Right cardiac atrium (tissue), 5 donors: Measurements from ENCODE around the gene CRK. TPM values are rescaled to one million over a fixed set of nuclear protein-coding genes. Genes with fewer than 3 reads are reported as not detected.
A peak's percentile ranks its signal among the peaks of the same experiment; 100 is the strongest.
"Not testable (repeated sequence)": the region's sequence is repeated elsewhere in the genome, so short reads cannot be mapped to it uniquely, and the experiment has no call there.

Experiments used
- ATAC-seq, 2 donors: fragments of 200-7000 bp; cut with Tn5 transposase; one replicate each; pipeline versions ENCODE4 v1.8.0 to v1.9.1; 2020; ENCODE audit warnings: moderate library complexity in 2 of 2, mild to moderate bottlenecking in 1 of 2
- DNase-seq, 3 donors: peaks; one replicate each; pipeline ENCODE4 v3.0.0-alpha.2; 2020
- H3K27ac ChIP-seq: one replicate; pipeline ENCODE4 v1.5.1; 2013; ENCODE audit warnings: mild to moderate bottlenecking, low read length, control low read depth, moderate library complexity
- H3K27me3 ChIP-seq: one replicate; pipeline ENCODE4 v1.6.1; 2013; ENCODE audit not compliant: control insufficient read depth, insufficient read depth
- H3K4me1 ChIP-seq: one replicate; pipeline ENCODE4 v1.6.1; 2013; ENCODE audit warnings: low read length; ENCODE audit not compliant: control insufficient read depth, insufficient read depth
- H3K4me3 ChIP-seq: one replicate; pipeline ENCODE4 v1.5.1; 2013; ENCODE audit warnings: low read length, control low read depth
- H3K9me3 ChIP-seq: one replicate; pipeline ENCODE4 v1.6.1; 2013; ENCODE audit warnings: low read length; ENCODE audit not compliant: control insufficient read depth
- WGBS: extraction: QIAGEN DNeasy Blood & Tissue Kit; methylation state at CpG from one replicate; pipeline ENCODE4 v1.1.7; 2013; 5-methylcytosine and 5-hydroxymethylcytosine counted together
- intact Hi-C, 4 donors: fragments of 100-400 bp; cut with DNase I; formaldehyde crosslinking; loops; one replicate each; pipeline versions ENCODE4 v1.11.0 to v1.14.0; 2022 to 2023
- polyA plus RNA-seq: library from polyadenylated mRNA; stranded (reverse); fragments of 200-250 nt; gene quantifications from one replicate; pipeline ENCODE4 v1.2.3, GENCODE V29; 2013
- total RNA-seq, 4 donors: library from RNA; stranded (reverse); fragmentation: NEBNext Ultra II Directional; extraction: Animal tissue kit (Norgen Biotek cat#: 25700); gene quantifications; one replicate each; pipeline ENCODE4 v1.2.1, GENCODE V29; 2021
- donor health status: healthy with polysubstance abuse.
- donor health status: DM: no; HTN: yes; CAD: no.
- donor health status: DM: no; HTN: no; CAD: no.
- donor health status: DM: no; HTN: yes; CAD: no; lungs with severe emphysema.
- donor health status: DM: yes; HTN: yes; CAD: no.

CRK gene
- total and polyA plus RNA-seq, 5 donors, result 21.3 to 44.8 (median 36.7) TPM

DNA sequence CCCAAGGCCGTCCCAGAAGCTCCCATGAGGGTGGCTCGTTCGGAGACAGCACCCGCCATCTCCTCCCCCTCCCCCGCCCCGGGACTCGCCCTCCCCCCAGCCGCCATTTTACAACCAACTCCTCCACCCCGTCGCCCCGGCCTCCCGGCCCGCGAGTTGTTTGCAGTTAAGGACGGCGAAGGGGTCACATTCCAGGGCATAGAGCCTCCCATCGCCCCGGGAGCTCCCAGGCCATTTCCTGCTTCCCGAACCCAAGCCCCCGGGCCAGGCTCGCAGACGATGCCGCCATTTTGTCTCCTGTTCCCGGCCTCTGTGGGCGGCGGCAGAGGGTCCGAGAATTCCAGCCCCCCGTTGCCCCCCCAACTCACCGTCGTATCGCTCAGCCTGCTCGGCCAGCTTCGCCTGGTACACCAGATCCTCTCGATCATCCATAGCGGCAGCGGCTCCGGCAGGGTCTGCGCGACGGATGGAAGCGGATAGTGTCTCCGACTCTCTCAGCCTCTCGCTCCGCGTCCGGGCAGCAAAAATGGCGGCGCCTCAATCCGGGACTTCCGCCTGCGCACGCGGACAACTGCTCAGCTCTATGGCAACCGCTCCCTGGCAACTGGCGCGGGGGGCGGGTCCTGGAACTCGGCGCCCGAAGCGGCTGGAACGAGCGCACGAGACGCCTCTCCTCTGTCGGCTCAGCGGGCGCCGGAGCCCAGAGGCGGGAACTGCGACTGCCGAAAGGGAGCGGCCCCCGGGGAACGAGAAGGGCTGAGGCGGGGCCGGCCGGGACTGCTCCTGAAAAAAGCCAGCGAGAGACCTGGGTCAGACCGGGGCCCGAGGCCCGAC is 56.1 kb downstream of the CRK start, which contains the start of gene YWHAE:
Gene YWHAE (minus strand): TSS at position 544 of the 834 bp plus-strand sequence. CDS start 112 bp downstream, at position 432.
- DNase-seq (peak; percentile 98 to 99 (median 99)), ATAC-seq (peak; percentile 98 to 99)
- no peaks in the 10 kb centered on the region for H3K27me3 ChIP-seq
- H3K4me1 ChIP-seq, result peaks cover 3% of the 10 kb centered on the region
- H3K9me3 ChIP-seq, result no peaks in the 10 kb centered on the region
- peak within 1 kb of the TSS; percentile 97 for H3K4me3 ChIP-seq
- intact Hi-C loops, result loop anchor here in 1 of 4 donors (5.0 kb wide), 1 partner anchor 38 kb away; no protein-coding TSS in a partner anchor
- peak within 1 kb of the TSS; percentile 99 for H3K27ac ChIP-seq
- WGBS, result under 1% methylated on average over 82 of the region's 82 CpGs

GRCh38 chr17:1398931-1399678 is 56.9 kb downstream of the CRK start:
- intact Hi-C loops, result loop anchor here in 1 of 4 donors (5.0 kb wide), 1 partner anchor 37 kb away; no protein-coding TSS in a partner anchor
- H3K9me3 ChIP-seq, result no peaks in the 10 kb centered on the region
- peak overlapping the region; percentile 99 for H3K27ac ChIP-seq
- peaks cover 3% of the 10 kb centered on the region for H3K4me1 ChIP-seq
- H3K27me3 ChIP-seq, result no peaks in the 10 kb centered on the region
- peak; percentile 55 to 62 for ATAC-seq
- H3K4me3 ChIP-seq, result peak overlapping the region; percentile 97
- under 1% methylated on average over 41 of the region's 41 CpGs for WGBS
- peak in 1 of 3 donors; percentile 81 for DNase-seq

- no peaks in the 10 kb centered on the region for H3K9me3 ChIP-seq
- ATAC-seq (no peak), DNase-seq (no peak)
- WGBS, result 3% methylated on average over 2 of the region's 2 CpGs
- H3K27me3 ChIP-seq, result no peaks in the 10 kb centered on the region
- intact Hi-C loops, result loop anchor here in 1 of 4 donors (5.0 kb wide), 1 partner anchor 36 kb away; no protein-coding TSS in a partner anchor
- H3K4me3 ChIP-seq, result peak overlapping the region; percentile 97
- no peak overlapping the region for H3K27ac ChIP-seq
- H3K4me1 ChIP-seq, result peaks cover 6% of the 10 kb centered on the region
Observed at GRCh38 chr17:1398028-1398427, 58.0 kb downstream of the CRK start.

DNA sequence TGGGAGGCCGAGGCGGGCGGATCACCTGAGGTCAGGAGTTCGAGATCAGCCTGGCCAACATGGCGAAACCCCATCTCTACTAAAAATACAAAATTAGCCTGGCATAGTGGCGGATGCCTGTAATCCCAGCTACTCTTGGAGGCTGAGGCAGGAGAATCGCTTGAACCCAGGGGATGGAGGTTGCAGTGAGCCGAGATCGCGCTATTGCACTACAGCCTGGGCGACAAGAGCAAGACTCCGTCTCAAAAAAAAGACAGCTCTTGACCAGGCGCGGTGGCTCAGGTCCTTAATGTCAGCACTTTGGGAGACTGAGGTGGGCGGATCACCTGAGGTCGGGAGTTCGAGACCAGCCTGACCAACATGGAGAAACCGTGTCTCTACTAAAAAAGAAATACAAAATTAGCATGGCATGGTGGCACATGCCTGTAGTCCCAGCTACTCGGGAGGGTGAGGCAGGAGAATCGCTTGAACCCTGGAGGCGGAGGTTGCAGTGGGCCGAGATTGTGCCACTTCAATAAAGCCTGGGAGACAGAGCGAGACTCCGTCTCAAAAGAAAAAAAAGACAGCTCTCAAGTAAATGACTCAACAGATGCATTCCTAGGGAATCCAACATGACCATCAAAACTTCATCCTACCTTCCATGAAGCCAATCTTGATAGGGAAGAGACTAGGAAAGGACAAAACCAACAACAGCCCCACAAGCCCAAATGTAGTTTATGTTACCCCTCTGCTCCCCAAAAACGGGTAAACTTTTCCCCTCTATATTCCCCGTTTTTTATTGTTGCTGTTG is 60.0 kb downstream of the CRK start:
- H3K27me3 ChIP-seq, H3K27ac ChIP-seq, ATAC-seq, H3K9me3 ChIP-seq, H3K4me3 ChIP-seq, DNase-seq: not testable (repeated sequence)
- 88% methylated on average over 26 of the region's 26 CpGs for WGBS
- intact Hi-C loops, result loop anchor here in 1 of 4 donors (5.0 kb wide), 1 partner anchor 34 kb away; no protein-coding TSS in a partner anchor
- H3K4me1 ChIP-seq, result peaks cover 13% of the 10 kb centered on the region

DNA sequence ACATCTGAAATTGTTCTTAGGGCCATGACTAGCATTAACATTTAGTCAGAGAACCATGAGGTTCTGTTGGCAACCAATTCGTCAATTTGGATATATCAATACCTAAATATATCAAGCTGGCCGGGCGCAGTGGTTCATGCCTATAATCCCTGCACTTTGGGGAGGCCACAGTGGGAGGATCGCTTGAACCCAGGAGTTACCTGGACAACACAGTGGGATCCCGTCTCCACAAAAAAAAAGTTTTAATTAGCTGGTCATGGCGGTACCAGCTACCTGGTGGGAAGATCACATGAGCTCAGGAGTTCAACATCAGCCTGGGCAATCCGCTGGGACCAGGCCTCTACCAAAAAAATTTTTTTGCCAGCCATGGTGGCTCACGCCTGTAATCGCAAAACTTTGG is 64.5 kb downstream of the CRK start:
- intact Hi-C loops, result no loop called here
- peak overlapping the region; percentile 88 for H3K27ac ChIP-seq
- H3K4me3 ChIP-seq, result no peak overlapping the region
- no peaks in the 10 kb centered on the region for H3K9me3 ChIP-seq
- H3K4me1 ChIP-seq, result peaks cover 19% of the 10 kb centered on the region
- ATAC-seq (no peak), DNase-seq (no peak)
- no peaks in the 10 kb centered on the region for H3K27me3 ChIP-seq
- WGBS, result 87% methylated on average over 9 of the region's 9 CpGs

- Histone ChIP-seq H3K27me3 (no peaks in the 10 kb centered on the region), H3K4me3 (peak overlapping the region; percentile 33), H3K27ac (peak overlapping the region; percentile 42), H3K4me1 (peaks cover 19% of the 10 kb centered on the region), H3K9me3 (no peaks in the 10 kb centered on the region)
- intact Hi-C loops, result no loop called here
- WGBS, result 10% methylated on average over 6 of the region's 6 CpGs
- ATAC-seq (peak; percentile 70 to 77), DNase-seq (no peak)
Observed at GRCh38 chr17:1390432-1391367, 65.3 kb downstream of the CRK start.

DNA sequence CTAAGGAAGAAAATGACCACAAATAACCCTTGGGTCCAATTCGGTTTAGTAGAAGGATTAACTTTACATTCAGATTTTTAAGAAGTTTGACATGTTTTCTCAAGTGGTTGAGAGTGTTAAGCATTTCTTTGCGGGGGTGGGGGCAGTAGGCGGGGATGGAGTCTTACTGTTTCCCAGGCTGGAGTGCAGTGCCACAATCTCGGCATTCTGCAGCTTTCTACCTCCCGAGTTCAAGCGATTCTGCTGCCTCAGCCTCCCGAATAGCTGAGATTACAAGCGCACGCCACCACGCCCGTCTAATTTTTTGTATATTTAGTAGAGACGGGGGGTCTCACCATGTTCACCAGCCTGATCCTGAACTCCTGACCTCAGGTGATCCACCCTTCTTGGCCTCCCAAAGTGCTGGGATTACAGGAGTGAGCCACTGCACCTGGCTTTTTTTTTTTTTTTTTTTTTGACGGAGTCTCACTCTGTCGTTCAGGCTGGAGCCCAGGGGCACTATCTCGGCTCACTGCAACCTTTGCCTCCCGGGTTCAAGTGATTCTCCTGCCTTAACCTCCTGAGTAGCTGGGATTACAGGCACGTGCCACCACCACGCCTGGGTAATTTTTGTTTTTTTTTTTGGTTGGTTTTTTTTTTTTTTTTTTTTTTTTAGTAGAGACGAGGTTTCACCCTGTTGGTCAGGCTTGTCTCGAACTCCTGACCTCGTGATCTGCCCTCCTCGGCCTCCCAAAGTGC is 68.4 kb downstream of the CRK start:
- Histone ChIP-seq H3K27ac (peak overlapping the region; percentile 26), H3K4me1 (peaks cover 21% of the 10 kb centered on the region)
- H3K4me3 ChIP-seq, DNase-seq, H3K9me3 ChIP-seq, H3K27me3 ChIP-seq, ATAC-seq, intact Hi-C loops: not testable (repeated sequence)
- 66% methylated on average over 22 of the region's 22 CpGs for WGBS

DNA sequence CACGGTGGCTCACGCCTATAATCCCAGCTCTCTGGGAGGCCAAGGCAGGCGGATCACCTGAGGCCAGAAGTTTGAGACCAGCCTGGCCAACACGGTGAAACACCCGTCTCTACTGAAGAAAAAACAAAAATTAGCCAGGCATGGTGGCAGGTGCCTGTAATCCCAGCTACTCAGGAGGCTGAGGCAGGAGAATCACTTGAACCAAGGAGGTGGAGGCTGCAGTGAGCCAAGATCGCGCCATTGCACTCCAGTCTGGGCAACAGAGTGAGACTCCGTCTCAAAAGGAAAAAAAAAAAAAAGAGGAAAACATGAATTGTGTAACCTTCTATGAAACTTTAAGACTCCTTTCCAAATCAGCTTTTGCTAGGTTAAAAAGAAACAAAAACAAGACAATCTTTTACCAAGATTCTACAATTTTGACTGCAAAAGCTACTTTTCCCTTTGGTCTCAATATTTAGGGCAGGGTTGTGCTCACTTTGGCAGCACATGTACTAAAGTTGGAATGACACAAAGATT is 69.3 kb downstream of the CRK start:
- H3K27me3 ChIP-seq, ATAC-seq, H3K9me3 ChIP-seq, H3K4me3 ChIP-seq, intact Hi-C loops, DNase-seq: not testable (repeated sequence)
- Histone ChIP-seq H3K4me1 (peaks cover 17% of the 10 kb centered on the region), H3K27ac (peak overlapping the region; percentile 52)
- 79% methylated on average over 8 of the region's 8 CpGs for WGBS

DNA sequence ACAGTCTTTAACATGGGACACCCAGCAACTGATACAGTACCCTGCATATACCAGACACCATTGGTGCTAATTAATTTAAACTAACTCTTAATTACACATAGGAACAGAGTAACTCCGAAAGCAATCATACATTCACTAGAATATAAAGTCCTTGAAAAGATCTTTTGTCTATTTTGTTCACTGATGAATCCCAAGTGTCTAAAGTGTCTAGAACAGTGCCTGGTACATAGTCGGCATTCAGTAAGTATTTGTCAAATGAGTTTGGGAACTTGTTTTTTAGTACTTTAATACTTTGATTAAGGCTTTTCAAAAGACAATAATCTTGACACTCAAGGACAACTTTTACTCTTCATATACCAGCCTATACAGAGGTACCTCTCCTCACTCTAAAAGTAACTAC is 69.8 kb downstream of the CRK start:
- Histone ChIP-seq H3K4me3 (no peak overlapping the region), H3K27me3 (no peaks in the 10 kb centered on the region), H3K27ac (peak overlapping the region; percentile 52), H3K4me1 (peaks cover 17% of the 10 kb centered on the region), H3K9me3 (no peaks in the 10 kb centered on the region)
- 70% methylated on average over 2 of the region's 2 CpGs for WGBS
- no peak for DNase-seq
- no peak for ATAC-seq
- intact Hi-C loops, result no loop called here
